Neuronal stem cell (in vitro differentiated cells): ENCODE results near the gene TUSC2.
A peak's percentile ranks its signal among the peaks of the same experiment; 100 is the strongest.

Experiments used
- DNase-seq: peaks from one replicate; pipeline ENCODE4 v3.0.0-alpha.2; 2013; ENCODE audit warnings: low spot score
- H2AFZ ChIP-seq: one replicate; pipeline ENCODE4 v1.6.1; 2013; ENCODE audit warnings: mild to moderate bottlenecking, low read length, inconsistent platforms
- H2AK5ac ChIP-seq: 2 replicates; pipeline ENCODE4 v1.6.1; 2013; ENCODE audit warnings: low read depth, mild to moderate bottlenecking, inconsistent platforms, low read length, moderate library complexity, mixed read lengths
- H2BK120ac ChIP-seq: 2 replicates; pipeline ENCODE4 v1.6.1; 2013; ENCODE audit warnings: low read depth, mild to moderate bottlenecking, inconsistent platforms, low read length, moderate library complexity, mixed read lengths
- H2BK12ac ChIP-seq: one replicate; pipeline ENCODE4 v1.6.1; 2013; ENCODE audit warnings: low read length, inconsistent platforms
- H2BK15ac ChIP-seq: 2 replicates; pipeline ENCODE4 v1.6.1; 2013; ENCODE audit warnings: mild to moderate bottlenecking, low read length, inconsistent platforms, mixed read lengths
- H2BK5ac ChIP-seq: one replicate; pipeline ENCODE4 v1.6.1; 2013; ENCODE audit warnings: inconsistent platforms, mild to moderate bottlenecking, low read length, moderate library complexity
- H3K14ac ChIP-seq: one replicate; pipeline ENCODE4 v1.6.1; 2013; ENCODE audit warnings: low read length, inconsistent platforms
- H3K18ac ChIP-seq: 2 replicates; pipeline ENCODE4 v1.6.1; 2013; ENCODE audit warnings: low read length, inconsistent platforms
- H3K23ac ChIP-seq: 2 replicates; pipeline ENCODE4 v1.6.1; 2013; ENCODE audit warnings: low read depth, mild to moderate bottlenecking, mixed read lengths, low read length, inconsistent platforms; ENCODE audit not compliant: poor library complexity
- H3K27ac ChIP-seq: replicated peaks from 3 replicates; pipeline ENCODE4 v1.5.1; 2013; ENCODE audit warnings: low read length, inconsistent platforms
- H3K27me3 ChIP-seq, 3 experiments: 2 replicates each; pipeline ENCODE4 v1.6.1; 2013; ENCODE audit warnings: low read length in 3 of 3, mild to moderate bottlenecking in 2 of 3, inconsistent platforms in 1 of 3, low read depth in 1 of 3, mixed read lengths in 1 of 3, moderate library complexity in 1 of 3; ENCODE audit not compliant: control insufficient read depth in 3 of 3, insufficient read depth in 3 of 3
- H3K36me3 ChIP-seq, 2 donors: replicated peaks in 1 of 2; 2 replicates each; pipeline ENCODE4 v1.6.1; 2013; ENCODE audit warnings: low read length in 2 of 2; ENCODE audit not compliant: control insufficient read depth in 2 of 2, insufficient read depth in 2 of 2
- H3K4ac ChIP-seq: 2 replicates; pipeline ENCODE4 v1.6.1; 2013; ENCODE audit warnings: inconsistent platforms, mild to moderate bottlenecking, low read length, moderate library complexity
- H3K4me1 ChIP-seq, 2 donors: 1 replicate in 1 of 2; 2 replicates in 1 of 2; pipeline ENCODE4 v1.6.1; 2013; ENCODE audit warnings: low read length in 2 of 2, low read depth in 1 of 2; ENCODE audit not compliant: control insufficient read depth in 2 of 2, insufficient read depth in 1 of 2
- H3K4me2 ChIP-seq: one replicate; pipeline ENCODE4 v1.6.1; 2013; ENCODE audit warnings: mild to moderate bottlenecking, low read length, inconsistent platforms; ENCODE audit not compliant: insufficient read depth, poor library complexity, severe bottlenecking
- H3K4me3 ChIP-seq, 2 donors: 2 replicates each; pipeline ENCODE4 v1.5.1; 2013; ENCODE audit warnings: low read length in 2 of 2, mild to moderate bottlenecking in 2 of 2, inconsistent platforms in 1 of 2, moderate library complexity in 1 of 2
- H3K79me1 ChIP-seq: one replicate; pipeline ENCODE4 v1.6.1; 2013; ENCODE audit warnings: low read depth, mild to moderate bottlenecking, inconsistent platforms, low read length, moderate library complexity
- H3K9ac ChIP-seq: one replicate; pipeline ENCODE4 v1.6.1; 2013; ENCODE audit warnings: mild to moderate bottlenecking, low read depth, low read length, inconsistent platforms; ENCODE audit not compliant: poor library complexity
- H3K9me3 ChIP-seq, 2 donors: replicated peaks in 1 of 2; 2 replicates each; pipeline versions ENCODE3 to v1.6.1; 2013; ENCODE audit warnings: low read length in 2 of 2, mild to moderate bottlenecking in 2 of 2, inconsistent platforms in 1 of 2, low read depth in 1 of 2, mixed read lengths in 1 of 2, moderate library complexity in 1 of 2; ENCODE audit not compliant: control insufficient read depth in 2 of 2, insufficient read depth in 1 of 2
- H4K8ac ChIP-seq: one replicate; pipeline ENCODE4 v1.6.1; 2013; ENCODE audit warnings: low read depth, mild to moderate bottlenecking, inconsistent platforms, low read length, moderate library complexity
- H4K91ac ChIP-seq: one replicate; pipeline ENCODE4 v1.6.1; 2013; ENCODE audit warnings: low read length, low read depth, mild to moderate bottlenecking, inconsistent platforms; ENCODE audit not compliant: poor library complexity
- WGBS, 2 donors: extraction: QIAGEN DNeasy Blood & Tissue Kit; methylation state at CpG; one replicate each; pipeline ENCODE4 v1.1.7; 2013; ENCODE audit warnings: missing lambda C conversion rate in 2 of 2, mixed read lengths in 1 of 2; ENCODE audit not compliant: insufficient read length in 2 of 2, insufficient replicate concordance in 1 of 2; ENCODE audit errors: extremely low coverage in 2 of 2; 5-methylcytosine and 5-hydroxymethylcytosine counted together

The TUSC2 gene

GRCh38 chr3:50333744-50334328, 5.8 kb upstream of the TUSC2 start:
- Histone ChIP-seq H3K27me3 (peaks cover 0 to 5% (median 2%) of the 10 kb centered on the region in 3 experiments), H2AK5ac (no peak overlapping the region), H3K4ac (no peak overlapping the region), H3K23ac (no peak overlapping the region), H2BK120ac (no peak overlapping the region), H3K36me3 (peaks cover 36 to 62% of the 10 kb centered on the region in 2 donors), H3K18ac (no peak overlapping the region), H2BK15ac (no peak overlapping the region), H3K9me3 (no peaks in the 10 kb centered on the region), H3K79me1 (peaks cover 10% of the 10 kb centered on the region), H2BK5ac (no peak overlapping the region), H3K4me3 (no peak overlapping the region), H2BK12ac (no peak overlapping the region), H3K4me2 (no peak overlapping the region), H4K8ac (no peak overlapping the region), H2AFZ (no peak overlapping the region), H3K9ac (no peak overlapping the region), H3K14ac (no peak overlapping the region), H4K91ac (no peak overlapping the region), H3K27ac (no peak overlapping the region), H3K4me1 (peaks cover 10 to 14% of the 10 kb centered on the region in 2 donors)
- WGBS, 2 donors, result no CpG with 5 or more reads among the region's 12 CpGs
- no peak for DNase-seq

- Histone ChIP-seq H4K91ac (no peak overlapping the region), H3K27me3 (no peaks in the 10 kb centered on the region), H2BK15ac (no peak overlapping the region), H3K9me3 (no peaks in the 10 kb centered on the region), H3K23ac (no peak overlapping the region), H3K79me1 (peaks cover 14% of the 10 kb centered on the region), H4K8ac (no peak overlapping the region), H3K14ac (no peak overlapping the region), H3K4me2 (no peak overlapping the region), H3K27ac (no peak overlapping the region), H3K4me3 (no peak overlapping the region), H2AFZ (no peak overlapping the region), H2BK120ac (no peak overlapping the region), H2BK5ac (no peak overlapping the region), H3K36me3 (peaks cover 36 to 66% of the 10 kb centered on the region in 2 donors), H2AK5ac (no peak overlapping the region), H3K9ac (no peak overlapping the region), H3K4me1 (peaks cover 9 to 14% of the 10 kb centered on the region in 2 donors), H3K18ac (no peak overlapping the region), H2BK12ac (no peak overlapping the region), H3K4ac (no peak overlapping the region)
- no CpG with 5 or more reads among the region's 19 CpGs for WGBS, 2 donors
- no peak for DNase-seq
These were observed 3.4 kb upstream of the TUSC2 start for GRCh38 chr3:50331364-50331907.

- H3K79me1 ChIP-seq, result peaks cover 10% of the 10 kb centered on the region
- H3K27me3 ChIP-seq, result no peaks in the 10 kb centered on the region
- H2BK15ac ChIP-seq, result no peak overlapping the region
- H3K4ac ChIP-seq, result no peak overlapping the region
- H3K9me3 ChIP-seq, result no peaks in the 10 kb centered on the region
- no peak overlapping the region for H3K14ac ChIP-seq
- no peak overlapping the region for H2AFZ ChIP-seq
- H3K18ac ChIP-seq, result no peak overlapping the region
- H3K4me3 ChIP-seq, result peak overlapping the region in 1 of 2 donors; percentile 28
- no peak for DNase-seq
- no peak overlapping the region for H2BK5ac ChIP-seq
- H2BK12ac ChIP-seq, result no peak overlapping the region
- no peak overlapping the region for H2BK120ac ChIP-seq
- H3K23ac ChIP-seq, result no peak overlapping the region
- no peak overlapping the region for H3K9ac ChIP-seq
- H3K4me1 ChIP-seq, result peaks cover 3 to 6% of the 10 kb centered on the region in 2 donors
- H3K36me3 ChIP-seq, result peaks cover 40 to 70% of the 10 kb centered on the region in 2 donors
- no peak overlapping the region for H2AK5ac ChIP-seq
- H3K27ac ChIP-seq, result no peak overlapping the region
- H4K91ac ChIP-seq, result no peak overlapping the region
- H4K8ac ChIP-seq, result peak overlapping the region; percentile 70
- no CpG with 5 or more reads among the region's 10 CpGs for WGBS, 2 donors
- no peak overlapping the region for H3K4me2 ChIP-seq
These were observed 2.3 kb upstream of the TUSC2 start for GRCh38 chr3:50330330-50330729.

- H3K9me3 ChIP-seq, result no peaks in the 10 kb centered on the region
- H3K27me3 ChIP-seq, result no peaks in the 10 kb centered on the region
- no peak overlapping the region for H2BK15ac ChIP-seq
- no peak overlapping the region for H2AK5ac ChIP-seq
- H3K4me1 ChIP-seq, result peaks cover 17% of the 10 kb centered on the region in 2 donors
- DNase-seq, result no peak
- no peak overlapping the region for H2AFZ ChIP-seq
- no peak overlapping the region for H4K91ac ChIP-seq
- H3K27ac ChIP-seq, result no peak overlapping the region
- H3K79me1 ChIP-seq, result peaks cover 10% of the 10 kb centered on the region
- no peak overlapping the region for H4K8ac ChIP-seq
- H3K4me2 ChIP-seq, result peak overlapping the region; percentile 94
- no peak overlapping the region for H3K9ac ChIP-seq
- H3K36me3 ChIP-seq, result peaks cover 39 to 61% of the 10 kb centered on the region in 2 donors
- no CpG with 5 or more reads among the region's 4 CpGs for WGBS, 2 donors
- no peak overlapping the region for H2BK120ac ChIP-seq
- H3K23ac ChIP-seq, result no peak overlapping the region
- no peak overlapping the region for H3K4ac ChIP-seq
- no peak overlapping the region for H3K18ac ChIP-seq
- H2BK5ac ChIP-seq, result peak overlapping the region; percentile 26
- no peak overlapping the region for H2BK12ac ChIP-seq
- H3K14ac ChIP-seq, result no peak overlapping the region
- peak overlapping the region; percentile 74 to 98 for H3K4me3 ChIP-seq
These were observed 894 bp downstream of the TUSC2 start for GRCh38 chr3:50327129-50327528.
